H9 (cell line): ENCODE measurements around the gene PCDH10. TPM values are rescaled to one million over a fixed set of nuclear protein-coding genes. Genes with fewer than 3 reads are reported as not detected.

Source experiments
- DNase-seq: peaks from one replicate; pipeline ENCODE4 v3.0.0-alpha.2; 2017
- H2AFZ ChIP-seq: one replicate; pipeline ENCODE4 v1.6.1; 2013; ENCODE audit warnings: mild to moderate bottlenecking, low read length, control low read depth, moderate library complexity
- H2AK5ac ChIP-seq: 2 replicates; pipeline ENCODE4 v1.6.1; 2013; ENCODE audit warnings: low read length, control low read depth, mixed read lengths; ENCODE audit not compliant: insufficient read length
- H2BK120ac ChIP-seq: one replicate; pipeline ENCODE4 v1.6.1; 2013; ENCODE audit warnings: low read depth, mild to moderate bottlenecking, low read length, control low read depth, inconsistent platforms; ENCODE audit not compliant: poor library complexity, severe bottlenecking
- H2BK12ac ChIP-seq: 2 replicates; pipeline ENCODE4 v1.6.1; 2013; ENCODE audit warnings: low read length, control low read depth, mixed read lengths, low read depth; ENCODE audit not compliant: insufficient read length
- H2BK15ac ChIP-seq: 2 replicates; pipeline ENCODE4 v1.6.1; 2013; ENCODE audit warnings: low read depth, low read length, control low read depth
- H2BK20ac ChIP-seq: one replicate; pipeline ENCODE4 v1.6.1; 2013; ENCODE audit warnings: low read depth, mild to moderate bottlenecking, low read length, control low read depth, inconsistent platforms; ENCODE audit not compliant: poor library complexity, severe bottlenecking
- H2BK5ac ChIP-seq: 2 replicates; pipeline ENCODE4 v1.6.1; 2013; ENCODE audit warnings: low read length, control low read depth, mixed read lengths; ENCODE audit not compliant: insufficient read length
- H3K14ac ChIP-seq: 2 replicates; pipeline ENCODE4 v1.6.1; 2013; ENCODE audit warnings: low read length, control low read depth; ENCODE audit not compliant: insufficient read depth
- H3K18ac ChIP-seq: 2 replicates; pipeline ENCODE4 v1.6.1; 2013; ENCODE audit warnings: low read depth, mild to moderate bottlenecking, mixed read lengths, low read length, control low read depth; ENCODE audit not compliant: insufficient read length
- H3K23ac ChIP-seq: 2 replicates; pipeline ENCODE4 v1.6.1; 2013; ENCODE audit warnings: low read length, control low read depth, mixed read lengths, low read depth; ENCODE audit not compliant: insufficient read length
- H3K23me2 ChIP-seq: 2 replicates; pipeline ENCODE4 v1.6.1; 2013; ENCODE audit warnings: low read depth, mild to moderate bottlenecking, mixed read lengths, low read length, control low read depth; ENCODE audit not compliant: insufficient read length, poor library complexity, severe bottlenecking
- H3K27ac ChIP-seq: 2 replicates; pipeline ENCODE4 v1.5.1; 2013; ENCODE audit warnings: low read length, control low read depth, mixed read lengths, low read depth; ENCODE audit not compliant: insufficient read length
- H3K27me3 ChIP-seq: 2 replicates; pipeline ENCODE4 v1.6.1; 2013; ENCODE audit warnings: low read length, control low read depth, inconsistent platforms; ENCODE audit not compliant: insufficient read depth
- H3K4ac ChIP-seq: 2 replicates; pipeline ENCODE4 v1.6.1; 2013; ENCODE audit warnings: low read depth, mild to moderate bottlenecking, control low read depth, inconsistent platforms, low read length, moderate library complexity
- H3K4me1 ChIP-seq: 2 replicates; pipeline ENCODE4 v1.6.1; 2013; ENCODE audit warnings: low read length, control low read depth, inconsistent platforms; ENCODE audit not compliant: insufficient read depth
- H3K4me2 ChIP-seq: 2 replicates; pipeline ENCODE4 v1.6.1; 2013; ENCODE audit warnings: low read length, control low read depth, mixed read lengths; ENCODE audit not compliant: insufficient read length, insufficient read depth
- H3K56ac ChIP-seq: 2 replicates; pipeline ENCODE4 v1.6.1; 2013; ENCODE audit warnings: low read depth, mild to moderate bottlenecking, mixed read lengths, low read length, control low read depth; ENCODE audit not compliant: insufficient read length
- H3K79me1 ChIP-seq: 2 replicates; pipeline ENCODE4 v1.6.1; 2013; ENCODE audit warnings: low read depth, mild to moderate bottlenecking, moderate library complexity, low read length, control low read depth, inconsistent platforms; ENCODE audit not compliant: insufficient read depth, poor library complexity, severe bottlenecking
- H3K79me2 ChIP-seq: 2 replicates; pipeline ENCODE4 v1.6.1; 2013; ENCODE audit warnings: low read length, control low read depth, inconsistent platforms; ENCODE audit not compliant: insufficient read depth
- H3K9ac ChIP-seq: 2 replicates; pipeline ENCODE4 v1.6.1; 2013; ENCODE audit warnings: low read length, control low read depth, mixed read lengths; ENCODE audit not compliant: insufficient read length; ENCODE audit errors: extremely low read depth
- H3K9me3 ChIP-seq: one replicate; pipeline ENCODE4 v1.6.1; 2013; ENCODE audit warnings: low read depth, low read length, inconsistent platforms; ENCODE audit not compliant: control insufficient read depth
- H3T11ph ChIP-seq: one replicate; pipeline ENCODE4 v1.6.1; 2013; ENCODE audit warnings: mild to moderate bottlenecking, low read length, control low read depth, inconsistent platforms
- H4K20me1 ChIP-seq: one replicate; pipeline ENCODE4 v1.6.1; 2013; ENCODE audit not compliant: control insufficient read depth, insufficient read length, insufficient read depth
- H4K5ac ChIP-seq: 2 replicates; pipeline ENCODE4 v1.6.1; 2013; ENCODE audit warnings: low read depth, mild to moderate bottlenecking, mixed read lengths, low read length, control low read depth; ENCODE audit not compliant: insufficient read length
- H4K8ac ChIP-seq: replicated peaks from 2 replicates; pipeline ENCODE4 v1.6.1; 2013; ENCODE audit warnings: low read length, control low read depth, mixed read lengths, low read depth; ENCODE audit not compliant: insufficient read length
- H4K91ac ChIP-seq: 2 replicates; pipeline ENCODE4 v1.6.1; 2013; ENCODE audit warnings: low read depth, mild to moderate bottlenecking, moderate library complexity, mixed read lengths, low read length, control low read depth; ENCODE audit not compliant: insufficient read length
- H3K27ac Mint-ChIP-seq, 3 experiments: 2 replicates in 2 of 3; 3 replicates in 1 of 3; pipeline ENCODE4 v1.8.0; 2020 to 2021; ENCODE audit warnings: mixed read lengths in 3 of 3, mild to moderate bottlenecking in 1 of 3, moderate library complexity in 1 of 3
- H3K27me3 Mint-ChIP-seq: 2 replicates; pipeline ENCODE4 v1.8.0; 2021; ENCODE audit warnings: low read depth, mild to moderate bottlenecking, moderate library complexity, mixed read lengths
- H3K36me3 Mint-ChIP-seq, 3 experiments: 2 replicates in 2 of 3; 3 replicates in 1 of 3; pipeline ENCODE4 v1.8.0; 2020 to 2021; ENCODE audit warnings: low read depth in 3 of 3, mixed read lengths in 3 of 3; ENCODE audit not compliant: insufficient read depth in 1 of 3
- H3K4me1 Mint-ChIP-seq, 2 experiments: 2 replicates each; pipeline ENCODE4 v1.8.0; 2020; ENCODE audit warnings: mixed read lengths in 2 of 2
- H3K4me3 Mint-ChIP-seq, 2 experiments: 2 replicates in 1 of 2; 3 replicates in 1 of 2; pipeline ENCODE4 v1.8.0; 2020 to 2021; ENCODE audit warnings: mild to moderate bottlenecking in 2 of 2, mixed read lengths in 2 of 2, moderate library complexity in 1 of 2
- H3K9me3 Mint-ChIP-seq, 2 experiments: 2 replicates in 1 of 2; 3 replicates in 1 of 2; pipeline ENCODE4 v1.8.0; 2020; ENCODE audit warnings: mild to moderate bottlenecking in 2 of 2, mixed read lengths in 2 of 2, moderate library complexity in 1 of 2
- WGBS: extraction: QIAGEN DNeasy Blood & Tissue Kit; methylation state at CpG from one replicate; pipeline ENCODE4 v1.1.7; 2013; ENCODE audit warnings: missing lambda C conversion rate, low lambda C conversion rate, mixed read lengths; ENCODE audit not compliant: insufficient read length; ENCODE audit errors: extremely low coverage; 5-methylcytosine and 5-hydroxymethylcytosine counted together
- total RNA-seq: library from RNA; stranded (reverse); gene quantifications from 2 replicates; pipeline ENCODE4 v1.2.1, GENCODE V29; 2021
- TF ChIP-seq, protein P1 (sequence below): fragments of 200-600 bp; sonication (generic); conservative IDR thresholded peaks from 3 replicates; pipeline ENCODE4 v1.8.0; 2021; ENCODE audit warnings: antibody characterized with exemption, mild to moderate bottlenecking

Gene PCDH10
- total RNA-seq, 1 experiment from 2014 or later, result 8.1 TPM

- Histone ChIP-seq H3K27ac (no peak overlapping the region), H2BK12ac (no peak overlapping the region), H3K14ac (no peak overlapping the region), H4K20me1 (no peaks in the 10 kb centered on the region), H3T11ph (no peak overlapping the region), H3K9ac (no peak overlapping the region), H2BK5ac (no peak overlapping the region), H3K79me2 (no peaks in the 10 kb centered on the region), H3K18ac (no peak overlapping the region), H4K5ac (no peak overlapping the region), H3K4me2 (no peak overlapping the region), H3K27me3 (no peaks in the 10 kb centered on the region), H3K4ac (no peak overlapping the region), H4K8ac (no peak overlapping the region), H2BK120ac (no peak overlapping the region), H3K23ac (no peak overlapping the region), H2AK5ac (no peak overlapping the region), H4K91ac (no peak overlapping the region), H3K4me1 (no peaks in the 10 kb centered on the region), H3K9me3 (no peaks in the 10 kb centered on the region), H3K56ac (no peak overlapping the region), H2BK20ac (no peak overlapping the region), H3K23me2 (no peaks in the 10 kb centered on the region), H2BK15ac (no peak overlapping the region), H2AFZ (no peak overlapping the region), H3K79me1 (no peaks in the 10 kb centered on the region)
- TF ChIP-seq, protein P1, sequence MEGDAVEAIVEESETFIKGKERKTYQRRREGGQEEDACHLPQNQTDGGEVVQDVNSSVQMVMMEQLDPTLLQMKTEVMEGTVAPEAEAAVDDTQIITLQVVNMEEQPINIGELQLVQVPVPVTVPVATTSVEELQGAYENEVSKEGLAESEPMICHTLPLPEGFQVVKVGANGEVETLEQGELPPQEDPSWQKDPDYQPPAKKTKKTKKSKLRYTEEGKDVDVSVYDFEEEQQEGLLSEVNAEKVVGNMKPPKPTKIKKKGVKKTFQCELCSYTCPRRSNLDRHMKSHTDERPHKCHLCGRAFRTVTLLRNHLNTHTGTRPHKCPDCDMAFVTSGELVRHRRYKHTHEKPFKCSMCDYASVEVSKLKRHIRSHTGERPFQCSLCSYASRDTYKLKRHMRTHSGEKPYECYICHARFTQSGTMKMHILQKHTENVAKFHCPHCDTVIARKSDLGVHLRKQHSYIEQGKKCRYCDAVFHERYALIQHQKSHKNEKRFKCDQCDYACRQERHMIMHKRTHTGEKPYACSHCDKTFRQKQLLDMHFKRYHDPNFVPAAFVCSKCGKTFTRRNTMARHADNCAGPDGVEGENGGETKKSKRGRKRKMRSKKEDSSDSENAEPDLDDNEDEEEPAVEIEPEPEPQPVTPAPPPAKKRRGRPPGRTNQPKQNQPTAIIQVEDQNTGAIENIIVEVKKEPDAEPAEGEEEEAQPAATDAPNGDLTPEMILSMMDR, result no peak
- WGBS, result no CpG with 5 or more reads among the region's 2 CpGs
- no peak overlapping the region; a peak in 1 of 7 replicates for H3K27ac Mint-ChIP-seq
- peaks cover 0 to 2% of the 10 kb centered on the region in 2 experiments; a peak in 1 of 4 replicates for H3K4me1 Mint-ChIP-seq
- no peaks in the 10 kb centered on the region for H3K36me3 Mint-ChIP-seq
- no peak for DNase-seq
- no peaks in the 10 kb centered on the region for H3K27me3 Mint-ChIP-seq
- no peaks in the 10 kb centered on the region for H3K9me3 Mint-ChIP-seq
- H3K4me3 Mint-ChIP-seq, result no peak overlapping the region
Measured at GRCh38 chr4:133178956-133179355, 29.9 kb downstream of the PCDH10 start.
